ENCODE data around the gene OR13G1.
"Not testable (repeated sequence)": the region's sequence is repeated elsewhere in the genome, so short reads cannot be mapped to it uniquely, and the experiment has no call there.

OR13G1 gene, protein sequence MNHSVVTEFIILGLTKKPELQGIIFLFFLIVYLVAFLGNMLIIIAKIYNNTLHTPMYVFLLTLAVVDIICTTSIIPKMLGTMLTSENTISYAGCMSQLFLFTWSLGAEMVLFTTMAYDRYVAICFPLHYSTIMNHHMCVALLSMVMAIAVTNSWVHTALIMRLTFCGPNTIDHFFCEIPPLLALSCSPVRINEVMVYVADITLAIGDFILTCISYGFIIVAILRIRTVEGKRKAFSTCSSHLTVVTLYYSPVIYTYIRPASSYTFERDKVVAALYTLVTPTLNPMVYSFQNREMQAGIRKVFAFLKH

DNA sequence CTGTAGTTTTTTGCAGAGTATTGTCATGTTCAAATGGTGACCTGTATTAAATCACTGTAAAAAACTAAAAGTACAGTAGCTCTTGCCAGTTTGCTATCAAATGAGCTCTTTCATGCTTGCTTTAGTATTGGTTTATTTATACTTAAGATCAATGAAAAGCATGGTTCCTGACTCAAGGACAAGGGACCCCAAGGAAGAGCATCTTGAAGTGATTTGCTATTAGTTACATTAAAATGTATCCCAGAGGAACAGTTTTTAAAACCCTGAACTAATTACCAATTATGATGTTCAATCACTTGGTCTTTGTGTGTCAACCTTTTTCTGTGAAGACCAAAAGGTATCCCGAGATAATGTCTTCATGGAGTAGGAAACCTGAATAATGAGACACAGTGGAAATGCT, at the start of gene OR13G1:
Gene OR13G1, minus strand, starts transcription at position 101 of the 400 bp plus-strand sequence. CDS start 6,698 bp downstream, outside the sequence.
- DNase-seq: no peak

DNA sequence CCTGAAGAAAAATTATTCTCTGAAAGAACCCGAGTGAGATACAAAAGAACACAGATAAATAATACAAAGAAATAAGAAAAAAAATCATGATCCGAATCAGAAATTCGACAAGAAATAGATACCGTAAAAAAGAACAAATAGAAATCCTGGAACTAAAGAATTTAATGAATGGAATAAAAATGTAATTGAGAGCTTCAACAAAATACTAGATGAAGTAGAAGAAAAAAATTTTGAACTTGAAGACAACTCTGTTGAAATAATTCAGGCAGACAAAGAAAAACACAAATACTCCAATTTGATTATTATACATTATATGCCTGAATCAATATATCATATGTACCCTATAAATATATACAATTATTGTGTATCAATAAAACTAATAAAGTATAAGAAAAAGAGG, 41.7 kb upstream of the OR13G1 start:
- no peak for DNase-seq

- no peak for DNase-seq
Measured at GRCh38 chr1:247716546-247716945, 37.0 kb upstream of the OR13G1 start, which contains the start of gene OR6F1. Gene OR6F1, minus strand, starts transcription at chr1:247716646. Its CDS starts 3,891 bp downstream, at chr1:247712755.

GRCh38 chr1:247713753-247714152, 34.2 kb upstream of the OR13G1 start:
- DNase-seq: no peak

DNA sequence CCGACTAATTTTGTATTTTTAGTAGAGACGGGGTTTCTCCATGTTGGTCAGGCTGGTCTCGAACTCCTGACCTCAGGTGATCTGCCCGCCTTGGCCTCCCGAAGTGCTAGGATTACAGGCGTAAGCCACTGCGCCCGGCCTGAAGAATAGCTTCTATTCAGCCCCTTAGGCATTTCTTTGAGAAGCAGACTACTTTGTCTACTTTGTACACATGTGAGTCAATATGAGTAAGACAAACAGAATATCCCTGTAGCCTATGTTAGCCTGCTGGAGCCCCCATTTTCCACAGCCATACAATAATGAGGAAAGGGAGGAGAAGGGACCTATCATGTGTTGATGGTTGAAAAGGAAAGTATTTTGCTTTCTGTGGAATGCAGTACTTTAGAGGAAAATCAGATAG, 31.1 kb upstream of the OR13G1 start:
- not testable (repeated sequence) for DNase-seq

DNA sequence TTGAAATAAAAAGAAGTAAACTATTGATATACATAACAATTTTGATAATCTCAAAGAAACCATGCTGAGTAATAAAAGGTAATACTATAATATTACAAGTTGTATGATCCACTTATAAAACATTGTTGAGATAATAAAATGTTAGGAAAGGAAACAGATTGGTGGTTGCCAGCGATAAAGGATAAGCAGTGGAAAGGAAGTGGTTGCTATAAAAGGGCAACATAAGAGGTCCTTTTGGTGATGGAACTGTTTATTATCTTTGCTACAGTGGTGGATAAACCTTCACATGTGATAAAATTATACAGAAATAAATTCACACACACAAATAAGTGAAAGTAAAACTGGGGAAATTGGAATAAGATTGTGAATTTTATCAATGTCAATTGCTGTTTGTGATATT, 21.8 kb upstream of the OR13G1 start:
- DNase-seq: no peak

GRCh38 chr1:247681288-247681897, 1.9 kb upstream of the OR13G1 start:
- DNase-seq: no peak

GRCh38 chr1:247680171-247680570, 632 bp upstream of the OR13G1 start:
- DNase-seq: no peak

- no peak for DNase-seq
Measured at GRCh38 chr1:247669225-247669624, 10.3 kb downstream of the OR13G1 start.

DNA sequence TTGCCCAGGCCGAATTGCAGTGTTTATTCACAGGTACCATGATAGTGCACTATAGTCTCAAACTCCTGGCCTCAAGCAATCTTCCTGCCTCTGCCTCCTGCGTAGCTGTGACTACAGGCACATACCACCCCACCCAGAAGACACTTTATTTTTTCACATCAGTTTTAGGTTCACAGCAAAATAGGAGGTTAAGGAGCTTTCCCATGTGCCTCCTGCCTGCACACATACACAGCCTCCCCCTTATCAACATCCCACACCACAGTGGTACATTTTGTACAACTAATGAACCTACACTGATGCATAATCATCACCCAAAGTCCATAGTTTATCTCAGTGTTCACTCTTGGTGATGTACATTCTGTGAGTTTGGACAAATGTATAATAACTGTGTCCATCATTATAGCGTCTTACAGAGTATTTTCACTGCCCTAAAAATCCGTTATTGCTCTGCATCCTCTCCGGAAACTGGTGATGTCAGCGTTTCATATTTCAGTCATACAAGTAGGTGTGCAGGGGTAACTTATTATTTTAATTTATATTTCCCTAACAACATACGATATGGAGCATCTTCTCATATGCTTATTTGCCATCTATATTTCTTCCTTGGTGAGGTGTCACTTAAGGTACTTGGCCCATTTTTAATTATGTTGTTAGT, 23.2 kb downstream of the OR13G1 start:
- no peak for DNase-seq

DNA sequence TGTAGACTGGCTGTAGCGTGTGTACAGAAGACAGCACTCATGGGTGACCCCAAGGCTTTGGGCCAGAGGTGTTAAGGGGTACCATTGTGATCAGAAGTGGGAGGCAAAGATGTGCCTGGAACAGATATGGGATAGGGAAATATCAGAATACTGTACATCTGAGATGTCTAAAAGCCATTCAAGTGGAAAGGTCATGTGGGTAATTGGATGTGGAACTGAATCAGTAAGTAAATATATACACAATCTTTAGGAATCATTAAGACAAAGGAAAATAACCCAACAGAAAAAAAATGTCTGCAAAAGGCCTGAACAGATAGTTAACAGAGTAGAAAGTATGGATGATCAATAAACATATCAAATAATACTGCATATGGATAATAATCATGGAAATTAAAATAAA, 26.5 kb downstream of the OR13G1 start:
- DNase-seq: no peak

- no peak for DNase-seq
Measured at GRCh38 chr1:247647864-247648263, 31.7 kb downstream of the OR13G1 start.

DNA sequence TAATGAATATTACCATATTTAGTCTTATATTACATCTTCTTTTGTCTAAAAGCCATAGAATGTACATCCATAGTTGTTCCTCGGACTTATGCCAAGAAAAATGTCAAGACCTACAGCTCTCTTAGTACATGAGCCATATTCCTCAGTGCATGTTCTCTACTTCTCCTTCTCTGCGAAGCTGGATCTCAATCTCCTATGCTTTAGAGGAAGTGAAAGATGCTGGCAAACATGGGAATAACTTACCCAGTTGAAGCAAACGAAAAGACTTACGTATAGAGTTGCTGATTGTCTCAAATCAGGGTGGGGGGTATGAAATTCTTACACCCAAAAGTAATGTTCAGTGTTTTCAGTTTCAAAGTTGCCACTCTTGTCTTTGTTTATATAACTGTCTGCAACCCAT, 32.7 kb downstream of the OR13G1 start:
- DNase-seq: no peak

DNA sequence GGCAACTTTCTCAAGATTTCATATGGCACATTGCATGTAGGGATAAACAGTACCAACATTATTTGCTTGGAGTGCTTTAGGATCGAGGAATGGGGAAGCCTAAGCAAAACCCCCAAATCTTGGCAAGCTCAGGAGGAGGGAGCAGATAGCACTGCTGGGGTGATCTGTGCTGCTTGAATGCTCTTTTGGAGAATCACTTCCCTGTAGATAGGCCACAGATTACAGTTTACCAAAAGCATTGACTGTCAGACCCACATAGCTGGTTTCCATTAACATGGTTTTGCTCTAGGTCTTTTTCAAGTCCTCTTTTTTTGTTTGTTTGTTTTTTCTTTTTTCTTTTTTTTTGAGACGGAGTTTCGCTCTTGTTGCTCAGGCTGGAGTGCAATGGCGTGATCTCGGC, 36.8 kb downstream of the OR13G1 start:
- no peak for DNase-seq

DNA sequence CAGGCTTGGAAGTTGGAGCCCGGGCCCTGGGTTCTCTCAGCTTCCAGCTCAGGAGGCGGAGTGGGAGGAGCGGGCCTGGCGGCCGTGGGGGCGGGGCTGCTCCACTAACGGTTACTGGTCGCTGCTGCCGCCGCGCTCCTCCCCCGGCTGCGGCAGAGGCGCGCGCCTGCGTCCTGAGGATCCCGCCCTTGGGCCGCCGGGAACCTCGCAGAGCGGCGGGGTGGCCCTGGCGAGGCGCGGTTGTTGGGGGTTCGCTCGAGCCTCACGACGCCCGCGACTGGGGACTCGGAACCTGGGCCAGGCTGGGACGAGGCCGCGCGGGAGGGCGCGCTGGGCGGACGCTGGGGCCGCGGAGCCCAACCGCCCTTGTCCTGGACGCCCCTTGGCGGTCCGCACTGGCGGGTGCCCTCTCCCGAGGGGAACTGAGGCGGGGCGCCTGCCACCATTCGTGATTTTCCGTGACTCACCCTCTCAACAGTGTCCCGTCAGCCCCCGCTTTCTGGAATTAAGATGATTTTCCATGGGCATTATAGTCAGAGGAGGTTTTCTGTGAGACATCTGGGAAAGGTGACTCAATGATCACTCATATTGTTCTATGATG, 40.1 kb downstream of the OR13G1 start:
- DNase-seq: no peak

DNA sequence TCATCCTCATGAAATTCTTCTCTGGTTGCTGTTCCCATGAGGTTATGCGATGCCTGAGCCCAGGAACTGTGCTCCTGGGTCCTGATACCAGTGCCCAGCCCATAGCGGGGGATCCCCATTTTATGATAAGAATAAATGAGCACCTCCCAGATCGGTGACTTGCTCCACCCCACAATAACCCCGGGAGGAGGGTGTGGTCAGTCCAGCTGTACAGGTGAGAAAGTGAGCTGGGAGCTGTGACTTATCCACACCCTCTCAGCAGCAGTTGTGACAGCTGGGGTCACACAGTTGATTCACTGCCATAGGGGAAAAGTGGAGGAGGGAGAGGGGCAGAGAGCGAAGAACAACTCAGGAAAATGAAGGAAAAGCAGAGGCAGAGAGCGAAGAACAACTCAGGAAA, 40.8 kb downstream of the OR13G1 start:
- DNase-seq: no peak

DNA sequence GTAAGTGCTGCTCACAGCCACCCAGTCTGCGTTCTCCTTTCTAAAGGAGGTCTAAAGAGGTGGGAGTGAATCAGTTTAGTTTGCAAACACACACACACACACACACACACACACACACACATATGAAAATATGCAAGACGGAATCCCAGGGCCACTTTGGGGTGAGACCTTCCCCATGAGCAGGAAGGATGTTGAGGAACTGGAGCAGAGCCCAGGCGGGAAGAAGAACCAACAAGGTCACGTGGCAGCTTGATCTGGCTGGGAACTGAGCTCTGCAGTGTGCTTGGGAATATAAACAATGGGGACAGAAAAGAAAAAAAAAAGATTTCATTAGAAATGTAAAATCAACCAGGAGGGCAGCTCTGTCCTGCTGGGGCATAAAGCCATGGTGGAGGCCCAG, 41.5 kb downstream of the OR13G1 start:
- DNase-seq: no peak

GRCh38 chr1:247627951-247628350, 51.6 kb downstream of the OR13G1 start:
- no peak for DNase-seq
